ENCODE measurements around the gene SYNE3. TPM values are rescaled to one million over a fixed set of nuclear protein-coding genes. Genes with fewer than 3 reads are reported as not detected.

The SYNE3 gene
- total RNA-seq, 2 experiments from 2014 or later = 64.0 to 64.1 TPM

DNA sequence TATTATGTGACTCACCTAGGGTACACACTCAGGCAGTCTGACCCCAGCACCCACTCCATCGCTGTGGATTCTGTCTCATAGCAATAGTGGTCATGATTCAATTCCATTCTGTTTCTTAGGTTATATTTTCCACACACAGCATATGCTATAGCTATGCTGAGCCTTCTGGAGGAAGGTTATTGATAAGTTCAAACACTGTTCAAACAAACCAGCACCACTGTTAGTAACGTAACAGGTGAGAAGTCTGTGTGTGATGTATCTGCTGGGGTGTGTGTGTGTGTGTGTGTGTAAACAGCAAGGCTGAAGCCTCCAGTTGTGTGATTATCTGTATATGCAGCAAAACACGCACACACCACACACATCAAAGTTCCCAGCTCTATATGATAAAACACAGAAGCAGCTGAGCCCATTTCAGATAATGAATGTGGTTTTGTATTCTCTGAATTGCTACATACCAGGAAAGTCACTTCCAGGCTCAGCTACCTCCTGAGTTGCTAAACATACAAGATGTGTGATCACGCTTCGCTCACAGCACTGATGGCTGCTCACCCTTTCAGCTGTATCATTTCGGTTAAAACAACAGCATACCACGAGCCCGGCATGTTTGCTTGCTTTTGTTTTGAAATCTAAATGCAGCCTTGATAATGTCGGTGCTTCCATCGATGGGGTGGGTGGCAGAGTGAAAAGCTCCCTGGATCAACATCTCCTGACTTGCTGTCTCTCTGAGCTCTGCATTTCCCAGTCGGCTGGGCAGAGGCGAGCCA, 6.8 kb upstream of the SYNE3 start:
- Mint-ChIP-seq H3K4me1 (ENCODE audit: low read depth) (peaks cover 82% of the 10 kb centered on the region), H3K36me3 (ENCODE audit: low read depth) (peaks cover 5% of the 10 kb centered on the region), H3K9me3 (no peaks in the 10 kb centered on the region), H3K27me3 (no peaks in the 10 kb centered on the region), H3K27ac (peak overlapping the region; percentile 100), H3K4me3 (peak overlapping the region; percentile 82)
- TF ChIP-seq, protein P1, sequence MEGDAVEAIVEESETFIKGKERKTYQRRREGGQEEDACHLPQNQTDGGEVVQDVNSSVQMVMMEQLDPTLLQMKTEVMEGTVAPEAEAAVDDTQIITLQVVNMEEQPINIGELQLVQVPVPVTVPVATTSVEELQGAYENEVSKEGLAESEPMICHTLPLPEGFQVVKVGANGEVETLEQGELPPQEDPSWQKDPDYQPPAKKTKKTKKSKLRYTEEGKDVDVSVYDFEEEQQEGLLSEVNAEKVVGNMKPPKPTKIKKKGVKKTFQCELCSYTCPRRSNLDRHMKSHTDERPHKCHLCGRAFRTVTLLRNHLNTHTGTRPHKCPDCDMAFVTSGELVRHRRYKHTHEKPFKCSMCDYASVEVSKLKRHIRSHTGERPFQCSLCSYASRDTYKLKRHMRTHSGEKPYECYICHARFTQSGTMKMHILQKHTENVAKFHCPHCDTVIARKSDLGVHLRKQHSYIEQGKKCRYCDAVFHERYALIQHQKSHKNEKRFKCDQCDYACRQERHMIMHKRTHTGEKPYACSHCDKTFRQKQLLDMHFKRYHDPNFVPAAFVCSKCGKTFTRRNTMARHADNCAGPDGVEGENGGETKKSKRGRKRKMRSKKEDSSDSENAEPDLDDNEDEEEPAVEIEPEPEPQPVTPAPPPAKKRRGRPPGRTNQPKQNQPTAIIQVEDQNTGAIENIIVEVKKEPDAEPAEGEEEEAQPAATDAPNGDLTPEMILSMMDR (IDR thresholded peaks at IDR 0.05) = no peak
- ATAC-seq = peak; percentile 71
- intact Hi-C loops (cut with micrococcal nuclease) = no loop called here
- DNase-seq = peak; percentile 82
- POLR2A ChIA-PET = interaction anchor here (0.9 to 8.4 kb wide), 18 partner anchors 8 to 82 kb away, joined by 3 to 88 read pairs (median 4); partner anchors contain the start of genes GLRX5 and SYNE3
- CTCF ChIA-PET = interaction anchor here (0.9 to 8.1 kb wide), 13 partner anchors 8 to 96 kb away, joined by 3 to 188 read pairs (median 5); partner anchors contain the start of gene SYNE3

DNA sequence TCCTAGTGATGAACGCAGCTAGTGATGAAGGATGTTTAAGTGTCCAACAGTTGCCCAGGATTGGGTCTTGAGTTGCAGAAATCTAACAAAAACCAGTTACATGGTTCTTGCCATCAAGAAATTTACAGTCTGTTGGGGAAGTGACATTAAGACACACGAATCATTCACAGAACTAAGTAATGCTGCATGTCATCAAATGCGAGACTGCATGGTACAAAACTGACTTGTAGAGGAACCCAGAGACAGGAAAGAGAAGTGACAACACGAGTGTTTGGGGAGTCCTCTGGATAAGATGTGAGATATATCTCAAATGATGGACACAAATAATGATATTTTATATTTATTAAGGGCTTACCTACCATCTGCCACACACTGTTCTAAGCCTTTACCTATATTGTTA, 6.1 kb upstream of the SYNE3 start:
- H3K9me3 Mint-ChIP-seq = no peaks in the 10 kb centered on the region
- peaks cover 5% of the 10 kb centered on the region for H3K36me3 Mint-ChIP-seq (ENCODE audit: low read depth)
- DNase-seq (no peak), ATAC-seq (peak; percentile 6)
- H3K27ac Mint-ChIP-seq = peak overlapping the region; percentile 100
- intact Hi-C loops (cut with micrococcal nuclease) = no loop called here
- TF ChIP-seq, protein P1 (IDR thresholded peaks at IDR 0.05) = no peak
- H3K27me3 Mint-ChIP-seq = no peaks in the 10 kb centered on the region
- POLR2A ChIA-PET = interaction anchor here (0.9 to 8.4 kb wide), 9 partner anchors 9 to 81 kb away, joined by 3 to 88 read pairs (median 4); partner anchors contain the start of gene GLRX5
- H3K4me3 Mint-ChIP-seq = peak overlapping the region; percentile 82
- CTCF ChIA-PET = interaction anchor here (0.8 to 8.1 kb wide), 9 partner anchors 8 to 78 kb away, joined by 3 to 188 read pairs (median 4); no protein-coding TSS in a partner anchor
- H3K4me1 Mint-ChIP-seq (ENCODE audit: low read depth) = peaks cover 88% of the 10 kb centered on the region

DNA sequence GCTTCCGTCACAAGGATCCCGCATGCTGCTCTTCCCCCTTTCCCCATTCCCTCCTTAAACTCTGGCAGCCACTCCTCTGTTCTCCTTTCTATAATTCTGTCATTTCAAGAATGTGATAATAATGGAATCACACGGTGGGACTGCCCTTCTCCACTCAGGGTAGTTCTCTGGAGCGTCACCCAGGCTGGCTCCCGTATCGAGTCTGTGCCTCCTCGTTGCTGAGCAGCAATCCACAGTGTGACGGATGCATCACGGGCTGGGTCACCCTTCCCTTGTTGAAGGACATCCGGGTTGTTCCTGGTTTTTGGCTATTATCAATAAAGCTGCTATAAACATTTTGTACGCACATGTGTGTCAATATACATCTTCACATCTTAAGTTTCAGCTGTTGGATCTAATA, 5.7 kb upstream of the SYNE3 start:
- Mint-ChIP-seq H3K36me3 (ENCODE audit: low read depth) (peaks cover 5% of the 10 kb centered on the region), H3K4me3 (peak overlapping the region; percentile 82), H3K9me3 (no peaks in the 10 kb centered on the region), H3K4me1 (ENCODE audit: low read depth) (peaks cover 88% of the 10 kb centered on the region), H3K27ac (peak overlapping the region; percentile 100), H3K27me3 (no peaks in the 10 kb centered on the region)
- TF ChIP-seq, protein P1 (IDR thresholded peaks at IDR 0.05) = no peak
- DNase-seq = no peak
- ChIA-PET POLR2A (interaction anchor here (1.1 to 8.4 kb wide), 4 partner anchors 13 to 77 kb away, joined by 3 to 88 read pairs (median 8); partner anchors contain the start of gene GLRX5), CTCF (interaction anchor here (0.8 to 8.1 kb wide), 4 partner anchors 8 to 78 kb away, joined by 3 to 188 read pairs (median 12); no protein-coding TSS in a partner anchor)
- ATAC-seq = no peak
- intact Hi-C loops (cut with micrococcal nuclease) = no loop called here

DNA sequence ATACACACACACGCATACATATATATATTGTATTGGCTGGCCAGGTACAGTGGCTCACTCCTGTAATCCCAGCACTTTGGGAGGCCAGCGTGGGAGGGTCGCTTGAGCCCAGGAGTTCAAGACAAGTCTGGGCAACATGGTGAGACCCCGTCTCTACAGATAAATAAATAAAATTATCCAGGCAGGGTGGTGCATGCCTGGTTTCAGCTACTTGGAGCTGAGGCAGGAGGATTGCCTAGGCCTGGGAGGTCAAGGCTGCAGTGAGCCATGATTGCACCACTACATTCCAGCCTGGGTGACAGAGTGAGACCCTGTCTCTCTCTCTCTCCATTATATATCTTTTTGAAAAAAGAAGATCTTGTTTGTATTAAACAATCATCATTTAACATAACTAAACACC, 4.6 kb upstream of the SYNE3 start:
- ChIA-PET CTCF (interaction anchor here (1.4 kb wide), 1 partner anchor 79 kb away, joined by 5 read pairs; no protein-coding TSS in a partner anchor), POLR2A (interaction anchor here (1.1 to 8.4 kb wide), 5 partner anchors 10 to 57 kb away, joined by 3 to 88 read pairs (median 4); partner anchors contain the start of gene GLRX5)
- no peaks in the 10 kb centered on the region for H3K9me3 Mint-ChIP-seq
- no peaks in the 10 kb centered on the region for H3K27me3 Mint-ChIP-seq
- TF ChIP-seq, protein P1 (IDR thresholded peaks at IDR 0.05) = no peak
- H3K36me3 Mint-ChIP-seq (ENCODE audit: low read depth) = peaks cover 5% of the 10 kb centered on the region
- H3K4me1 Mint-ChIP-seq (ENCODE audit: low read depth) = peaks cover 80% of the 10 kb centered on the region
- DNase-seq (no peak), ATAC-seq (no peak)
- no peak overlapping the region for H3K4me3 Mint-ChIP-seq
- peak overlapping the region; percentile 49 for H3K27ac Mint-ChIP-seq
- intact Hi-C loops (cut with micrococcal nuclease) = no loop called here

Data from activated CD8-positive, alpha-beta T cell treated with anti-CD3 and anti-CD28 coated beads for 36 hours (primary cell).